Activated naive CD8-positive, alpha-beta T cell treated with anti-CD3 and anti-CD28 coated beads, Interleukin-2, amount 10 ng/mL, durations not matched to agents 7 days and 5 days (primary cell): ENCODE measurements around the gene PARP8. TPM values are rescaled to one million over a fixed set of nuclear protein-coding genes. Genes with fewer than 3 reads are reported as not detected.

ENCODE experiments used
- ATAC-seq: fragments of 150-1000 bp; cut with Tn5 transposase; one replicate; pipeline ENCODE4 v1.10.0; 2021; ENCODE audit warnings: low read depth, moderate library complexity
- POLR2A ChIA-PET: fragments of 350-600 bp; sonication (Branson Sonifier 250); formaldehyde crosslinking; loops from one replicate; lab custom pipeline; 2021; ENCODE audit warnings: antibody characterized with exemption; lab: Charles Lee
- DNase-seq: peaks from one replicate; pipeline ENCODE4 v3.0.0; 2021
- H3K27ac Mint-ChIP-seq: one replicate; pipeline ENCODE4 v1.8.0; 2022; ENCODE audit warnings: mild to moderate bottlenecking, mixed read lengths
- H3K27me3 Mint-ChIP-seq: one replicate; pipeline ENCODE4 v1.8.0; 2022; ENCODE audit warnings: mild to moderate bottlenecking, moderate library complexity, mixed read lengths
- H3K36me3 Mint-ChIP-seq: one replicate; pipeline ENCODE4 v1.8.0; 2021; ENCODE audit warnings: mild to moderate bottlenecking, mixed read lengths
- H3K4me1 Mint-ChIP-seq: one replicate; pipeline ENCODE4 v1.8.0; 2021; ENCODE audit warnings: mixed read lengths
- H3K4me3 Mint-ChIP-seq: one replicate; pipeline ENCODE4 v1.8.0; 2022; ENCODE audit warnings: mild to moderate bottlenecking, moderate library complexity, mixed read lengths
- H3K9me3 Mint-ChIP-seq: one replicate; pipeline ENCODE4 v1.8.0; 2021; ENCODE audit warnings: mixed read lengths
- total RNA-seq, 2 experiments: library from RNA; stranded (reverse); gene quantifications; one replicate each; pipeline ENCODE4 v1.2.3, GENCODE V29; 2021

Gene PARP8
- total RNA-seq, 2 experiments from 2014 or later = 159 to 178 TPM

GRCh38 chr5:50720061-50720710 is 53.7 kb downstream of the PARP8 start:
- Mint-ChIP-seq H3K4me1 (peaks cover 47% of the 10 kb centered on the region), H3K4me3 (no peak overlapping the region), H3K36me3 (peaks cover 36% of the 10 kb centered on the region), H3K9me3 (peaks cover 3% of the 10 kb centered on the region), H3K27ac (no peak overlapping the region), H3K27me3 (no peaks in the 10 kb centered on the region)
- no peak for DNase-seq
- no peak for ATAC-seq
- POLR2A ChIA-PET = no interaction called here

- POLR2A ChIA-PET = no interaction called here
- no peak overlapping the region for H3K4me3 Mint-ChIP-seq
Measured at GRCh38 chr5:50722223-50722622, 55.8 kb downstream of the PARP8 start.

GRCh38 chr5:50724262-50724661 is 57.8 kb downstream of the PARP8 start:
- no peaks in the 10 kb centered on the region for H3K27me3 Mint-ChIP-seq
- H3K4me1 Mint-ChIP-seq = peaks cover 36% of the 10 kb centered on the region
- H3K9me3 Mint-ChIP-seq = no peaks in the 10 kb centered on the region

More at GRCh38 chr5:50722223-50722622, 55.8 kb downstream of the PARP8 start:
- no peak for DNase-seq
- H3K27ac Mint-ChIP-seq = no peak overlapping the region
- peaks cover under 1% of the 10 kb centered on the region for H3K9me3 Mint-ChIP-seq
- ATAC-seq = no peak
- peaks cover 46% of the 10 kb centered on the region for H3K4me1 Mint-ChIP-seq
- peaks cover 35% of the 10 kb centered on the region for H3K36me3 Mint-ChIP-seq
- H3K27me3 Mint-ChIP-seq = no peaks in the 10 kb centered on the region

GRCh38 chr5:50725800-50726474 is 59.5 kb downstream of the PARP8 start:
- peak overlapping the region; percentile 51 for H3K27ac Mint-ChIP-seq

More at GRCh38 chr5:50724262-50724661, 57.8 kb downstream of the PARP8 start:
- no peak for ATAC-seq
- H3K27ac Mint-ChIP-seq = no peak overlapping the region
- no peak for DNase-seq
- peaks cover 28% of the 10 kb centered on the region for H3K36me3 Mint-ChIP-seq
- POLR2A ChIA-PET = no interaction called here
- H3K4me3 Mint-ChIP-seq = no peak overlapping the region

GRCh38 chr5:50726475-50727148 is 60.2 kb downstream of the PARP8 start:
- H3K4me3 Mint-ChIP-seq = peak overlapping the region; percentile 55
- DNase-seq (no peak), ATAC-seq (peak; percentile 25)
- no peaks in the 10 kb centered on the region for H3K9me3 Mint-ChIP-seq
- peaks cover 24% of the 10 kb centered on the region for H3K4me1 Mint-ChIP-seq
- peak overlapping the region; percentile 79 for H3K27ac Mint-ChIP-seq
- H3K36me3 Mint-ChIP-seq = peaks cover 37% of the 10 kb centered on the region
- POLR2A ChIA-PET = interaction anchor here (0.7 kb wide), 1 partner anchor 16 kb away, joined by 4 read pairs; no protein-coding TSS in a partner anchor
- no peaks in the 10 kb centered on the region for H3K27me3 Mint-ChIP-seq

More at GRCh38 chr5:50725800-50726474, 59.5 kb downstream of the PARP8 start:
- peaks cover 32% of the 10 kb centered on the region for H3K36me3 Mint-ChIP-seq
- POLR2A ChIA-PET = interaction anchor here (0.7 kb wide), 1 partner anchor 16 kb away, joined by 4 read pairs; no protein-coding TSS in a partner anchor
- no peaks in the 10 kb centered on the region for H3K27me3 Mint-ChIP-seq
- DNase-seq (no peak), ATAC-seq (no peak)
- H3K4me1 Mint-ChIP-seq = peaks cover 23% of the 10 kb centered on the region
- H3K4me3 Mint-ChIP-seq = no peak overlapping the region
- no peaks in the 10 kb centered on the region for H3K9me3 Mint-ChIP-seq

- ATAC-seq (peak; percentile 85), DNase-seq (no peak)
- no peaks in the 10 kb centered on the region for H3K9me3 Mint-ChIP-seq
- H3K27ac Mint-ChIP-seq = peak overlapping the region; percentile 79
- peaks cover 24% of the 10 kb centered on the region for H3K4me1 Mint-ChIP-seq
- H3K36me3 Mint-ChIP-seq = peaks cover 41% of the 10 kb centered on the region
- H3K4me3 Mint-ChIP-seq = peak overlapping the region; percentile 55
- POLR2A ChIA-PET = no interaction called here
- H3K27me3 Mint-ChIP-seq = no peaks in the 10 kb centered on the region
Measured at GRCh38 chr5:50727149-50727496, 60.7 kb downstream of the PARP8 start.

- no peak for DNase-seq
- Mint-ChIP-seq H3K36me3 (peaks cover 43% of the 10 kb centered on the region), H3K4me1 (peaks cover 24% of the 10 kb centered on the region), H3K27me3 (no peaks in the 10 kb centered on the region), H3K4me3 (no peak overlapping the region), H3K9me3 (no peaks in the 10 kb centered on the region), H3K27ac (no peak overlapping the region)
- no peak for ATAC-seq
- POLR2A ChIA-PET = no interaction called here
Measured at GRCh38 chr5:50727845-50728244, 61.4 kb downstream of the PARP8 start.

GRCh38 chr5:50730336-50730735 is 63.9 kb downstream of the PARP8 start:
- H3K4me1 Mint-ChIP-seq = peaks cover 24% of the 10 kb centered on the region
- no peak overlapping the region for H3K27ac Mint-ChIP-seq
- POLR2A ChIA-PET = no interaction called here

GRCh38 chr5:50730841-50731240 is 64.4 kb downstream of the PARP8 start:
- POLR2A ChIA-PET = no interaction called here
- Mint-ChIP-seq H3K4me3 (no peak overlapping the region), H3K27me3 (no peaks in the 10 kb centered on the region), H3K27ac (no peak overlapping the region), H3K9me3 (no peaks in the 10 kb centered on the region), H3K4me1 (peaks cover 21% of the 10 kb centered on the region), H3K36me3 (peaks cover 45% of the 10 kb centered on the region)
- no peak for DNase-seq
- no peak for ATAC-seq

More at GRCh38 chr5:50730336-50730735, 63.9 kb downstream of the PARP8 start:
- H3K9me3 Mint-ChIP-seq = no peaks in the 10 kb centered on the region
- no peaks in the 10 kb centered on the region for H3K27me3 Mint-ChIP-seq
- peaks cover 47% of the 10 kb centered on the region for H3K36me3 Mint-ChIP-seq
- no peak for ATAC-seq
- no peak overlapping the region for H3K4me3 Mint-ChIP-seq
- no peak for DNase-seq

- POLR2A ChIA-PET = no interaction called here
- Mint-ChIP-seq H3K27ac (no peak overlapping the region), H3K4me1 (peaks cover 3% of the 10 kb centered on the region), H3K36me3 (peaks cover 32% of the 10 kb centered on the region), H3K9me3 (no peaks in the 10 kb centered on the region), H3K4me3 (no peak overlapping the region), H3K27me3 (no peaks in the 10 kb centered on the region)
- DNase-seq = no peak
- no peak for ATAC-seq
Measured at GRCh38 chr5:50733741-50734140, 67.3 kb downstream of the PARP8 start.

- Mint-ChIP-seq H3K36me3 (peaks cover 22% of the 10 kb centered on the region), H3K27ac (no peak overlapping the region), H3K4me1 (peaks cover 18% of the 10 kb centered on the region), H3K4me3 (no peak overlapping the region), H3K27me3 (no peaks in the 10 kb centered on the region), H3K9me3 (peaks cover 1% of the 10 kb centered on the region)
- POLR2A ChIA-PET = interaction anchor here (0.8 kb wide), 1 partner anchor 298 kb away, joined by 3 read pairs; the partner anchor contains the start of gene EMB
- no peak for DNase-seq
- no peak for ATAC-seq
Measured at GRCh38 chr5:50738864-50739263, 72.4 kb downstream of the PARP8 start.

- peaks cover 1% of the 10 kb centered on the region for H3K9me3 Mint-ChIP-seq
- ATAC-seq (no peak), DNase-seq (no peak)
- H3K27ac Mint-ChIP-seq = no peak overlapping the region
- peaks cover 20% of the 10 kb centered on the region for H3K36me3 Mint-ChIP-seq
- H3K27me3 Mint-ChIP-seq = no peaks in the 10 kb centered on the region
- POLR2A ChIA-PET = interaction anchor here (1.2 kb wide), 1 partner anchor 74 kb away, joined by 3 read pairs; no protein-coding TSS in a partner anchor
- H3K4me3 Mint-ChIP-seq = no peak overlapping the region
- peaks cover 34% of the 10 kb centered on the region for H3K4me1 Mint-ChIP-seq
Measured at GRCh38 chr5:50740832-50741231, 74.4 kb downstream of the PARP8 start.

GRCh38 chr5:50744776-50745175 is 78.3 kb downstream of the PARP8 start:
- Mint-ChIP-seq H3K4me1 (peaks cover 58% of the 10 kb centered on the region), H3K27ac (peak overlapping the region; percentile 91), H3K4me3 (peak overlapping the region; percentile 91), H3K9me3 (peaks cover 1% of the 10 kb centered on the region), H3K36me3 (peaks cover 29% of the 10 kb centered on the region), H3K27me3 (no peaks in the 10 kb centered on the region)
- POLR2A ChIA-PET = interaction anchor here (1.6 kb wide), 1 partner anchor 34 kb away, joined by 3 read pairs; no protein-coding TSS in a partner anchor
- DNase-seq (no peak), ATAC-seq (peak; percentile 70)
